IMR-90 (cell line): ENCODE measurements around the gene PTPRN2. TPM values are rescaled to one million over a fixed set of nuclear protein-coding genes. Genes with fewer than 3 reads are reported as not detected.

Source experiments
- ATAC-seq: fragments of 200-7000 bp; cut with Tn5 transposase; 2 replicates; pipeline ENCODE4 v1.9.1; 2020; ENCODE audit warnings: low read depth, mild to moderate bottlenecking, moderate library complexity
- BruUV-seq: library from RNA; stranded (reverse); fragments of 400-500 nt; replicated peaks from 2 replicates; lab custom pipeline; 2021; lab: Mats Ljungman, UMichigan
- CTCF ChIA-PET: fragments of 300-600 bp; formaldehyde crosslinking; extraction: SDS; loops from one replicate; lab custom pipeline; 2021; ENCODE audit warnings: antibody characterized with exemption; lab: Yijun Ruan, JAX
- POLR2A ChIA-PET: fragments of 300-600 bp; sonication (Branson Sonifier 250); formaldehyde crosslinking; loops from one replicate; lab custom pipeline; 2022; ENCODE audit warnings: antibody characterized with exemption; ENCODE audit not compliant: unreplicated experiment; lab: Charles Lee
- DNase-seq: peaks from one replicate; pipeline ENCODE4 v3.0.0; 2013
- H2AFZ ChIP-seq: replicated peaks from 2 replicates; pipeline ENCODE3; 2013; ENCODE audit warnings: low read length, mild to moderate bottlenecking; ENCODE audit not compliant: poor library complexity
- H2AK5ac ChIP-seq: 2 replicates; pipeline ENCODE4 v1.6.1; 2013; ENCODE audit warnings: low read depth, low read length, inconsistent platforms
- H2AK9ac ChIP-seq: replicated peaks from 2 replicates; pipeline ENCODE3; 2013; ENCODE audit warnings: mild to moderate bottlenecking, low read depth, low read length, moderate library complexity; ENCODE audit not compliant: poor library complexity
- H2BK120ac ChIP-seq: 2 replicates; pipeline ENCODE4 v1.6.1; 2013; ENCODE audit warnings: low read depth, low read length, inconsistent platforms
- H2BK15ac ChIP-seq: 3 replicates; pipeline ENCODE4 v1.6.1; 2013; ENCODE audit warnings: low read depth, low read length, inconsistent platforms
- H2BK20ac ChIP-seq: 2 replicates; pipeline ENCODE4 v1.6.1; 2013; ENCODE audit warnings: low read depth, mild to moderate bottlenecking, inconsistent platforms, low read length, moderate library complexity
- H2BK5ac ChIP-seq: 2 replicates; pipeline ENCODE4 v1.6.1; 2013; ENCODE audit warnings: mild to moderate bottlenecking, low read depth, low read length, inconsistent platforms; ENCODE audit not compliant: poor library complexity, severe bottlenecking
- H3K14ac ChIP-seq: replicated peaks from 2 replicates; pipeline ENCODE4 v1.6.1; 2013; ENCODE audit warnings: low read depth, low read length, inconsistent platforms
- H3K18ac ChIP-seq: 2 replicates; pipeline ENCODE4 v1.6.1; 2013; ENCODE audit warnings: low read depth, low read length, control low read depth
- H3K23ac ChIP-seq: 2 replicates; pipeline ENCODE4 v1.6.1; 2013; ENCODE audit warnings: low read depth, low read length, inconsistent platforms
- H3K27ac ChIP-seq: 2 replicates; pipeline ENCODE4 v1.5.1; 2013; ENCODE audit warnings: mild to moderate bottlenecking, control low read depth, low read length; ENCODE audit not compliant: insufficient read depth
- H3K27me3 ChIP-seq: 2 replicates; pipeline ENCODE4 v1.6.1; 2013; ENCODE audit warnings: low read length; ENCODE audit not compliant: control insufficient read depth, insufficient read depth
- H3K36me3 ChIP-seq: 2 replicates; pipeline ENCODE4 v1.6.1; 2013; ENCODE audit warnings: low read length, mixed read lengths; ENCODE audit not compliant: control insufficient read depth, insufficient read depth
- H3K4ac ChIP-seq: 2 replicates; pipeline ENCODE4 v1.6.1; 2013; ENCODE audit warnings: low read depth, low read length, inconsistent platforms
- H3K4me1 ChIP-seq: 2 replicates; pipeline ENCODE4 v1.6.1; 2013; ENCODE audit warnings: low read length, mixed read lengths; ENCODE audit not compliant: control insufficient read depth, insufficient read depth
- H3K4me2 ChIP-seq: 2 replicates; pipeline ENCODE4 v1.6.1; 2013; ENCODE audit warnings: low read depth, mild to moderate bottlenecking, control low read depth, low read length, moderate library complexity
- H3K4me3 ChIP-seq: 2 replicates; pipeline ENCODE4 v1.5.1; 2013; ENCODE audit warnings: low read depth, mild to moderate bottlenecking, control low read depth, low read length, moderate library complexity; ENCODE audit not compliant: insufficient read depth
- H3K56ac ChIP-seq: 2 replicates; pipeline ENCODE4 v1.6.1; 2013; ENCODE audit warnings: low read length, inconsistent platforms; ENCODE audit not compliant: insufficient read depth; ENCODE audit errors: extremely low read depth
- H3K79me1 ChIP-seq, 2 experiments: 2 replicates each; pipeline ENCODE4 v1.6.1; 2013; ENCODE audit warnings: low read length in 2 of 2, inconsistent platforms in 1 of 2, low read depth in 1 of 2
- H3K9ac ChIP-seq: 2 replicates; pipeline ENCODE4 v1.6.1; 2013; ENCODE audit warnings: low read depth, low read length, control low read depth
- H3K9me1 ChIP-seq: 2 replicates; pipeline ENCODE4 v1.6.1; 2013; ENCODE audit warnings: low read length, inconsistent platforms; ENCODE audit not compliant: insufficient read depth
- H3K9me3 ChIP-seq: 2 replicates; pipeline ENCODE4 v1.6.1; 2013; ENCODE audit warnings: low read length; ENCODE audit not compliant: control insufficient read depth, insufficient read depth
- H4K20me1 ChIP-seq: 2 replicates; pipeline ENCODE4 v1.6.1; 2013; ENCODE audit warnings: low read length, inconsistent platforms; ENCODE audit not compliant: insufficient read depth
- H4K5ac ChIP-seq: 2 replicates; pipeline ENCODE4 v1.6.1; 2013; ENCODE audit warnings: mild to moderate bottlenecking, low read depth, low read length, control low read depth
- H4K8ac ChIP-seq, 2 experiments: 2 replicates each; pipeline ENCODE4 v1.6.1; 2013; ENCODE audit warnings: low read depth in 2 of 2, low read length in 2 of 2, control low read depth in 1 of 2, inconsistent platforms in 1 of 2
- H4K91ac ChIP-seq: 2 replicates; pipeline ENCODE4 v1.6.1; 2013; ENCODE audit warnings: low read depth, low read length, inconsistent platforms; ENCODE audit not compliant: insufficient read depth
- BHLHE40 ChIP-seq: fragments of 150-350 bp; IDR thresholded peaks from 2 replicates; pipeline ENCODE4 v1.6.1; 2016; ENCODE audit warnings: mild to moderate bottlenecking, low read depth, low read length
- CEBPB ChIP-seq: IDR thresholded peaks from 2 replicates; pipeline ENCODE4 v1.6.1; 2012; ENCODE audit warnings: low read depth, low read length, improper control_type of control experiment
- CHD1 ChIP-seq: IDR thresholded peaks from 2 replicates; pipeline ENCODE4 v1.6.1; 2012; ENCODE audit warnings: low read depth, low read length, improper control_type of control experiment
- FOS ChIP-seq: fragments of 150-350 bp; IDR thresholded peaks from 2 replicates; pipeline ENCODE4 v1.6.1; 2016; ENCODE audit warnings: low read depth, low read length
- MAFK ChIP-seq: IDR thresholded peaks from 2 replicates; pipeline ENCODE4 v1.6.1; 2012; ENCODE audit warnings: low read depth, low read length, improper control_type of control experiment
- MAZ ChIP-seq: IDR thresholded peaks from 2 replicates; pipeline ENCODE4 v1.6.1; 2012; ENCODE audit warnings: low read depth, mild to moderate bottlenecking, low read length, improper control_type of control experiment, moderate library complexity, borderline replicate concordance
- MXI1 ChIP-seq: IDR thresholded peaks from 2 replicates; pipeline ENCODE4 v1.6.1; 2012; ENCODE audit warnings: low read depth, mild to moderate bottlenecking, low read length, moderate library complexity, borderline replicate concordance
- NFE2L2 ChIP-seq: fragments of 150-350 bp; IDR thresholded peaks from 2 replicates; pipeline ENCODE4 v1.6.1; 2016; ENCODE audit warnings: low read depth, mild to moderate bottlenecking, low read length
- POLR2A ChIP-seq: IDR thresholded peaks from 2 replicates; pipeline ENCODE4 v1.6.1; 2012; ENCODE audit warnings: mild to moderate bottlenecking, low read depth, low read length
- RAD21 ChIP-seq: IDR thresholded peaks from 2 replicates; pipeline ENCODE4 v1.6.1; 2012; ENCODE audit warnings: low read length, improper control_type of control experiment
- RCOR1 ChIP-seq: IDR thresholded peaks from 2 replicates; pipeline ENCODE4 v1.6.1; 2012; ENCODE audit warnings: mild to moderate bottlenecking, low read length, improper control_type of control experiment; ENCODE audit not compliant: insufficient replicate concordance
- RFX5 ChIP-seq: IDR thresholded peaks from 2 replicates; pipeline ENCODE4 v1.8.0; 2012; ENCODE audit warnings: low read depth, mild to moderate bottlenecking, low read length, moderate library complexity
- SMC3 ChIP-seq: fragments of 150-350 bp; IDR thresholded peaks from 2 replicates; pipeline ENCODE4 v1.6.1; 2016; ENCODE audit warnings: low read depth, mild to moderate bottlenecking, antibody characterized with exemption, low read length, moderate library complexity
- WGBS, 2 experiments: methylation state at CpG; one replicate each; pipeline versions ENCODE4 v1.1.5 to v1.1.7; 2013; ENCODE audit warnings: missing lambda C conversion rate in 2 of 2; ENCODE audit not compliant: insufficient read length in 1 of 2; ENCODE audit errors: extremely low coverage in 2 of 2; 5-methylcytosine and 5-hydroxymethylcytosine counted together
- dilution Hi-C: fragments of 300-500 bp; cut with HindIII; formaldehyde crosslinking; loops from one replicate; pipeline ENCODE4 v1.14.3; 2018; ENCODE audit warnings: low sequenced_read_pairs; ENCODE audit not compliant: unreplicated experiment
- in situ Hi-C: fragments of 300-500 bp; cut with MboI; formaldehyde crosslinking; loops from 3 replicates; pipeline ENCODE4 v1.14.3; 2019; ENCODE audit warnings: low sequenced_read_pairs, inconsistent platforms, mixed read lengths
- intact Hi-C: fragments of 100-400 bp; cut with micrococcal nuclease; formaldehyde crosslinking; loops from 2 replicates; pipeline ENCODE4 v1.10.0; 2022
- polyA plus RNA-seq, 3 experiments: library from polyadenylated mRNA; depleted of rRNA; stranded (reverse); fragments of >200 nt; gene quantifications; 2 replicates each; pipeline ENCODE4 v1.2.3, GENCODE V29; 2012; ENCODE audit warnings: low replicate concordance in 1 of 3
- total RNA-seq: library from RNA; depleted of rRNA; stranded (reverse); fragments of >200 nt; gene quantifications from 2 replicates; pipeline ENCODE4 v1.2.3, GENCODE V29; 2012
- TF ChIP-seq, protein P1 (sequence below): fragments of 150-350 bp; IDR thresholded peaks from 2 replicates; pipeline ENCODE4 v1.6.1; 2017; ENCODE audit warnings: mild to moderate bottlenecking, antibody characterized with exemption, low read length, low read depth
- TF ChIP-seq, protein P2 (sequence below): conservative IDR thresholded peaks from 2 replicates; pipeline ENCODE4 v1.5.1; 2012; ENCODE audit warnings: mild to moderate bottlenecking, low read depth, low read length, improper control_type of control experiment
- TF ChIP-seq, protein P3 (sequence below): fragments of 150-350 bp; IDR thresholded peaks from 2 replicates; pipeline ENCODE4 v1.6.1; 2016; ENCODE audit warnings: low read depth, mild to moderate bottlenecking, low read length, moderate library complexity, borderline replicate concordance

Gene PTPRN2
- total and polyA plus RNA-seq, 2 of the 4 experiments (the other 2 are of a cell fraction): 0.03 TPM; not detected in 1

DNA sequence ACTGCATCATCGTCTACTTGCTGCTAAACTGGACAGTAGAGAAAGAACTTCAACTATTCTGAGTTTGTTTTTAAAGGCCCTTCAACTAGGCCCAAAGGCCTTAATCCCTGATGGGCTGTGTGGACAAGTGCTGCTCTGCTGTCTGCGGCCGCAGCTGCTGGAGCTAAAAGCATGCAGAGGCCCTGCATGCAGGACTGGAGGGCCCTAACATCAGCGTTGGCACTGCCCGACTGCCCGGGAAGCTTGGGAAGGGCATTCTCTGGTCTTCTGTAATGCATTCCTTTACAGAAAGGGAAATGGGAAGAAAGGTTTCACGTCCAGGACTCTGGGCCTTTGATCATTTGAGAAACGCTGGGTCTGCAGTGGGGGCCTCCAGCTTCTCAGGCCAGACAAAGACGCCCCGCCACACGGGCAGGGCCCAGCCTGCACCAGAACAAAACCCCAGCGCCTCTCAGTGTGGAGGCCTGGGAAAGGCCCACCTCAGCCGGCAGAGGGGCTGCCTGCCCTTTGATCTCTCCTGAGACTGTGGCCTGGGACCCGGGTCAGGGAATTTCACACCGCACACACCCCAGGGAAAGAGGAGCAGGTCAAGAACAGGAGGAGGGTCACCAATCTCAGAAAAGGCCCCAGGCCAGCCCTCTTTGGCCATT, 1021.5 kb downstream of the PTPRN2 start:
- Histone ChIP-seq H3K36me3 (no peaks in the 10 kb centered on the region), H2BK20ac (no peak overlapping the region), H2BK120ac (no peak overlapping the region), H3K27ac (no peak overlapping the region), H2AFZ (no peak overlapping the region), H3K23ac (no peak overlapping the region), H3K4me1 (no peaks in the 10 kb centered on the region), H2AK9ac (no peak overlapping the region), H2BK15ac (no peak overlapping the region), H3K14ac (no peak overlapping the region), H3K4me3 (no peak overlapping the region), H3K18ac (no peak overlapping the region), H3K79me1 (no peaks in the 10 kb centered on the region), H3K9ac (no peak overlapping the region), H3K9me3 (peaks cover 37% of the 10 kb centered on the region), H4K20me1 (no peaks in the 10 kb centered on the region), H3K4ac (no peak overlapping the region), H3K4me2 (no peak overlapping the region), H4K91ac (no peak overlapping the region), H4K8ac (no peak overlapping the region), H2AK5ac (no peak overlapping the region), H3K56ac (no peak overlapping the region), H2BK5ac (no peak overlapping the region), H3K27me3 (no peaks in the 10 kb centered on the region), H4K5ac (no peak overlapping the region), H3K9me1 (no peaks in the 10 kb centered on the region)
- no peak for ATAC-seq
- ChIA-PET POLR2A (no interaction called here), CTCF (interaction anchor here (0.6 kb wide), 1 partner anchor 28 kb away, joined by 3 read pairs; no protein-coding TSS in a partner anchor)
- no peak for DNase-seq
- in situ Hi-C loops: no loop called here
- dilution Hi-C loops: no loop called here
- 73% methylated on average over 9 of the region's 15 CpGs; no CpG with 5 or more reads in 1 of the 2 experiments for WGBS, 2 experiments
- intact Hi-C loops: no loop called here
- no TSS peak for BruUV-seq
- no peak for TF ChIP-seq MXI1
- no peak for TF ChIP-seq POLR2A
- TF ChIP-seq CEBPB: no peak
- TF ChIP-seq MAFK: no peak
- TF ChIP-seq BHLHE40: no peak
- TF ChIP-seq, protein P1, sequence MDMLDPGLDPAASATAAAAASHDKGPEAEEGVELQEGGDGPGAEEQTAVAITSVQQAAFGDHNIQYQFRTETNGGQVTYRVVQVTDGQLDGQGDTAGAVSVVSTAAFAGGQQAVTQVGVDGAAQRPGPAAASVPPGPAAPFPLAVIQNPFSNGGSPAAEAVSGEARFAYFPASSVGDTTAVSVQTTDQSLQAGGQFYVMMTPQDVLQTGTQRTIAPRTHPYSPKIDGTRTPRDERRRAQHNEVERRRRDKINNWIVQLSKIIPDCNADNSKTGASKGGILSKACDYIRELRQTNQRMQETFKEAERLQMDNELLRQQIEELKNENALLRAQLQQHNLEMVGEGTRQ: no peak
- TF ChIP-seq NFE2L2: no peak
- TF ChIP-seq FOS: no peak
- TF ChIP-seq CHD1: no peak
- TF ChIP-seq RAD21: no peak
- no peak for TF ChIP-seq MAZ
- TF ChIP-seq SMC3: no peak
- no peak for TF ChIP-seq RFX5
- TF ChIP-seq, protein P2, sequence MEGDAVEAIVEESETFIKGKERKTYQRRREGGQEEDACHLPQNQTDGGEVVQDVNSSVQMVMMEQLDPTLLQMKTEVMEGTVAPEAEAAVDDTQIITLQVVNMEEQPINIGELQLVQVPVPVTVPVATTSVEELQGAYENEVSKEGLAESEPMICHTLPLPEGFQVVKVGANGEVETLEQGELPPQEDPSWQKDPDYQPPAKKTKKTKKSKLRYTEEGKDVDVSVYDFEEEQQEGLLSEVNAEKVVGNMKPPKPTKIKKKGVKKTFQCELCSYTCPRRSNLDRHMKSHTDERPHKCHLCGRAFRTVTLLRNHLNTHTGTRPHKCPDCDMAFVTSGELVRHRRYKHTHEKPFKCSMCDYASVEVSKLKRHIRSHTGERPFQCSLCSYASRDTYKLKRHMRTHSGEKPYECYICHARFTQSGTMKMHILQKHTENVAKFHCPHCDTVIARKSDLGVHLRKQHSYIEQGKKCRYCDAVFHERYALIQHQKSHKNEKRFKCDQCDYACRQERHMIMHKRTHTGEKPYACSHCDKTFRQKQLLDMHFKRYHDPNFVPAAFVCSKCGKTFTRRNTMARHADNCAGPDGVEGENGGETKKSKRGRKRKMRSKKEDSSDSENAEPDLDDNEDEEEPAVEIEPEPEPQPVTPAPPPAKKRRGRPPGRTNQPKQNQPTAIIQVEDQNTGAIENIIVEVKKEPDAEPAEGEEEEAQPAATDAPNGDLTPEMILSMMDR: no peak
- TF ChIP-seq, protein P3, sequence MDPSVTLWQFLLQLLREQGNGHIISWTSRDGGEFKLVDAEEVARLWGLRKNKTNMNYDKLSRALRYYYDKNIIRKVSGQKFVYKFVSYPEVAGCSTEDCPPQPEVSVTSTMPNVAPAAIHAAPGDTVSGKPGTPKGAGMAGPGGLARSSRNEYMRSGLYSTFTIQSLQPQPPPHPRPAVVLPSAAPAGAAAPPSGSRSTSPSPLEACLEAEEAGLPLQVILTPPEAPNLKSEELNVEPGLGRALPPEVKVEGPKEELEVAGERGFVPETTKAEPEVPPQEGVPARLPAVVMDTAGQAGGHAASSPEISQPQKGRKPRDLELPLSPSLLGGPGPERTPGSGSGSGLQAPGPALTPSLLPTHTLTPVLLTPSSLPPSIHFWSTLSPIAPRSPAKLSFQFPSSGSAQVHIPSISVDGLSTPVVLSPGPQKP: no peak
- no peak for TF ChIP-seq RCOR1
